ENCODE measurements around the gene MTX1. TPM values are rescaled to one million over a fixed set of nuclear protein-coding genes. Genes with fewer than 3 reads are reported as not detected.
"Not testable (repeated sequence)": the region's sequence is repeated elsewhere in the genome, so short reads cannot be mapped to it uniquely, and the experiment has no call there.

The MTX1 gene
- total RNA-seq, 2 donors from 2014 or later, result 47.3 to 63.2 TPM

DNA sequence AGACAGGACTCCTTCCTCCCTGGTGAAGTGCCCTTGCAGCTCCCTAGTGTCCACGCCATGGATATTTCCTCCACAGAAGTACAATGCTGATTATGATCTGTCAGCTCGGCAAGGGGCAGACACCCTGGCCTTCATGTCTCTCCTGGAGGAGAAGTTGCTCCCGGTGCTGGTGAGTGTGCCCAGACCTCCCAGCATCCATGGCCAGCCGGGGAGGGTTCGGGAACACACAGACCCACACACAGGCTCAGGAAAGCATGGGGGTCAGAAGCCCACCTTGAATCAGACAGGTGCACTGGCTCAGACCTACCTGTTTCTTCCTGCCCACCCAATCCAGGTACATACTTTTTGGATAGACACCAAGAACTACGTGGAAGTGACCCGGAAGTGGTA is 3.6 kb downstream of the MTX1 start:
- not testable (repeated sequence) for H3K36me3 ChIP-seq (ENCODE audit: control insufficient read depth, insufficient read depth, low read length); H3K27ac ChIP-seq (ENCODE audit: low read depth, low read length); H3K9ac ChIP-seq (ENCODE audit: extremely low read depth, low read length, poor library complexity, severe bottlenecking); H3K9me3 ChIP-seq (ENCODE audit: control insufficient read depth, low read length); H3K27me3 Mint-ChIP-seq (ENCODE audit: insufficient read depth); H3K4me1 ChIP-seq (ENCODE audit: control insufficient read depth, insufficient read depth, low read length); H3K36me3 Mint-ChIP-seq (ENCODE audit: low read depth); H3K27ac Mint-ChIP-seq; H3K27me3 ChIP-seq (ENCODE audit: control insufficient read depth, insufficient read depth, low read length, poor library complexity, severe bottlenecking); H3K4me3 ChIP-seq (ENCODE audit: low read length); H3K9me3 Mint-ChIP-seq; DNase-seq; H3K4me3 Mint-ChIP-seq
- peaks cover 21% of the 10 kb centered on the region for H3K4me1 Mint-ChIP-seq
- WGBS, 2 experiments (ENCODE audit: insufficient coverage in 1 of 2, insufficient read length in 1 of 2), result 95% methylated on average over 5 of the region's 7 CpGs; no CpG with 5 or more reads in 1 of the 2 experiments

DNA sequence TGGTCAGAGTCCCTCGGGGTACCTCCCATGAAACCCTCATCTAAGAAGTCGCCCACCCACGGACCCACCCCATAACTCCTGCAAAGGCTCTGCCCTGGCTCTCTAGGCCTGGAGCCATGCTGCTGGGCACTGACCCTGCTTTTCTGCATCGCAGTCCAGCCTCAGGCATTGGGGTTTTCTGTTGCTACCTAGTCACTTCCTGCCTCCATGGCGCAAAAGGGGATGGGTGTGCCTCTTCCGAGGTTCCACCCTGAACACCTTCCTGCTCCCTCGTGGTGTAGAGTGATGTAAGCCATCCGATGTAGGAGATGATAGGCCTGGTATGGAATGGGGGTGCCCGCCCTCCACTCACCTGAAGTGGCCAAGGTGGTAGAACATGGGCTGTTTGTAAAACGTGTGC is 6.2 kb downstream of the MTX1 start:
- H3K27me3 ChIP-seq (ENCODE audit: control insufficient read depth, insufficient read depth, low read length, poor library complexity, severe bottlenecking); H3K27ac ChIP-seq (ENCODE audit: low read depth, low read length); H3K9me3 ChIP-seq (ENCODE audit: control insufficient read depth, low read length); H3K36me3 ChIP-seq (ENCODE audit: control insufficient read depth, insufficient read depth, low read length); H3K9ac ChIP-seq (ENCODE audit: extremely low read depth, low read length, poor library complexity, severe bottlenecking); H3K27me3 Mint-ChIP-seq (ENCODE audit: insufficient read depth); H3K4me1 ChIP-seq (ENCODE audit: control insufficient read depth, insufficient read depth, low read length); DNase-seq; H3K4me1 Mint-ChIP-seq; H3K36me3 Mint-ChIP-seq (ENCODE audit: low read depth); H3K4me3 Mint-ChIP-seq; H3K9me3 Mint-ChIP-seq; H3K4me3 ChIP-seq (ENCODE audit: low read length); H3K27ac Mint-ChIP-seq: not testable (repeated sequence)
- 95% methylated on average over 3 of the region's 10 CpGs; no CpG with 5 or more reads in 1 of the 2 experiments for WGBS, 2 experiments (ENCODE audit: insufficient coverage in 1 of 2, insufficient read length in 1 of 2)

DNA sequence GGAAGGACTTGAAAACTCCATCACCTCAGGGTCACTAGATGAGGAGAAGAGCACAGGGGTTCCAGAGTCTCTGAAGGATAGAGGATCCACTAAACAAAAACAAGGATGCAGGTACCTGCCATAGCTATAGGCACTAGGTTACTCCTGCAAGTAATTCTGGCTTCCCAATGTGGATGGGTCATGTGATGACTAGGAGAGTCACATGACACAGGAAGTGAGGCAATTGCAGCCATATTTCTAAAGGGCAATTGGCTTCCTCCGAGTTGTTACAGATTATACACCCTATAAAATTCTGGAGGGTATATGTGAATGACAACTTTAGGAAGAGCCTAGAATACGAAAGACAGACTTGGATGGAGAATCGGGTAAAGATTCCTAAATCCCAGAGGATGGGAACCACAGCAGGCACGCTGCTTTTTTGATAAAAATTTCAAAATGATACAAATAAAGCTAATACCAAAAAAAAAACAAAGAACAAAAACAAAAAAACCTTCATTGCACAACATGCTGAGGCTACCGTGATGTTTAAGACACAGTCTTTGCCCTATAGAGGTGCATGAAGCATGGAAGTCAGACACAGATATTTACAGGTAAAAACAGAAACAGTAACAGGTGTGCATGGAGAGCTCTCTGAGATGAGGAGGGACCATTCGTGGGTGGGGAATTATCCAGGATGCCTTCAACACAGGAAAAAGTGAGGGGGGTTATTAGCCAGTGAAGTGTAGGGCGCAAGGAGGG is 10.5 kb downstream of the MTX1 start:
- H3K4me3 Mint-ChIP-seq, result peak overlapping the region; percentile 39
- no peaks in the 10 kb centered on the region for H3K9me3 Mint-ChIP-seq
- Histone ChIP-seq H3K9me3 (ENCODE audit: control insufficient read depth, low read length) (no peaks in the 10 kb centered on the region), H3K36me3 (ENCODE audit: control insufficient read depth, insufficient read depth, low read length) (no peaks in the 10 kb centered on the region), H3K27me3 (ENCODE audit: control insufficient read depth, insufficient read depth, low read length, poor library complexity, severe bottlenecking) (no peaks in the 10 kb centered on the region), H3K27ac (ENCODE audit: low read depth, low read length) (no peak overlapping the region), H3K9ac (ENCODE audit: extremely low read depth, low read length, poor library complexity, severe bottlenecking) (no peak overlapping the region), H3K4me3 (ENCODE audit: low read length) (peak overlapping the region; percentile 51), H3K4me1 (ENCODE audit: control insufficient read depth, insufficient read depth, low read length) (no peaks in the 10 kb centered on the region)
- WGBS, 2 experiments (ENCODE audit: insufficient coverage in 1 of 2, insufficient read length in 1 of 2), result 69% methylated on average over 7 of the region's 7 CpGs; no CpG with 5 or more reads in 1 of the 2 experiments
- no peaks in the 10 kb centered on the region for H3K27me3 Mint-ChIP-seq (ENCODE audit: insufficient read depth)
- peaks cover 5% of the 10 kb centered on the region for H3K36me3 Mint-ChIP-seq (ENCODE audit: low read depth)
- peak overlapping the region; percentile 83 for H3K27ac Mint-ChIP-seq
- peak; percentile 84 for DNase-seq
- TF ChIP-seq, protein P1, sequence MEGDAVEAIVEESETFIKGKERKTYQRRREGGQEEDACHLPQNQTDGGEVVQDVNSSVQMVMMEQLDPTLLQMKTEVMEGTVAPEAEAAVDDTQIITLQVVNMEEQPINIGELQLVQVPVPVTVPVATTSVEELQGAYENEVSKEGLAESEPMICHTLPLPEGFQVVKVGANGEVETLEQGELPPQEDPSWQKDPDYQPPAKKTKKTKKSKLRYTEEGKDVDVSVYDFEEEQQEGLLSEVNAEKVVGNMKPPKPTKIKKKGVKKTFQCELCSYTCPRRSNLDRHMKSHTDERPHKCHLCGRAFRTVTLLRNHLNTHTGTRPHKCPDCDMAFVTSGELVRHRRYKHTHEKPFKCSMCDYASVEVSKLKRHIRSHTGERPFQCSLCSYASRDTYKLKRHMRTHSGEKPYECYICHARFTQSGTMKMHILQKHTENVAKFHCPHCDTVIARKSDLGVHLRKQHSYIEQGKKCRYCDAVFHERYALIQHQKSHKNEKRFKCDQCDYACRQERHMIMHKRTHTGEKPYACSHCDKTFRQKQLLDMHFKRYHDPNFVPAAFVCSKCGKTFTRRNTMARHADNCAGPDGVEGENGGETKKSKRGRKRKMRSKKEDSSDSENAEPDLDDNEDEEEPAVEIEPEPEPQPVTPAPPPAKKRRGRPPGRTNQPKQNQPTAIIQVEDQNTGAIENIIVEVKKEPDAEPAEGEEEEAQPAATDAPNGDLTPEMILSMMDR (conservative IDR thresholded peaks at IDR 0.05), result no peak
- peaks cover 3% of the 10 kb centered on the region for H3K4me1 Mint-ChIP-seq

- Histone ChIP-seq H3K4me1 (ENCODE audit: control insufficient read depth, insufficient read depth, low read length) (no peaks in the 10 kb centered on the region), H3K4me3 (ENCODE audit: low read length) (no peak overlapping the region), H3K27me3 (ENCODE audit: control insufficient read depth, insufficient read depth, low read length, poor library complexity, severe bottlenecking) (no peaks in the 10 kb centered on the region), H3K9me3 (ENCODE audit: control insufficient read depth, low read length) (no peaks in the 10 kb centered on the region), H3K27ac (ENCODE audit: low read depth, low read length) (no peak overlapping the region), H3K9ac (ENCODE audit: extremely low read depth, low read length, poor library complexity, severe bottlenecking) (no peak overlapping the region), H3K36me3 (ENCODE audit: control insufficient read depth, insufficient read depth, low read length) (no peaks in the 10 kb centered on the region)
- Mint-ChIP-seq H3K27me3 (ENCODE audit: insufficient read depth) (no peaks in the 10 kb centered on the region), H3K4me1 (peaks cover 3% of the 10 kb centered on the region), H3K4me3 (peak overlapping the region; percentile 14), H3K9me3 (no peaks in the 10 kb centered on the region), H3K36me3 (ENCODE audit: low read depth) (peaks cover 5% of the 10 kb centered on the region), H3K27ac (peak overlapping the region; percentile 83)
- TF ChIP-seq, protein P1 (conservative IDR thresholded peaks at IDR 0.05), result no peak
- WGBS, 2 experiments (ENCODE audit: insufficient coverage in 1 of 2, insufficient read length in 1 of 2), result 50 to 63% methylated on average over 1 of the region's 1 CpG
- DNase-seq, result peak; percentile 74
Measured at GRCh38 chr1:155219592-155220031, 11.1 kb downstream of the MTX1 start.

DNA sequence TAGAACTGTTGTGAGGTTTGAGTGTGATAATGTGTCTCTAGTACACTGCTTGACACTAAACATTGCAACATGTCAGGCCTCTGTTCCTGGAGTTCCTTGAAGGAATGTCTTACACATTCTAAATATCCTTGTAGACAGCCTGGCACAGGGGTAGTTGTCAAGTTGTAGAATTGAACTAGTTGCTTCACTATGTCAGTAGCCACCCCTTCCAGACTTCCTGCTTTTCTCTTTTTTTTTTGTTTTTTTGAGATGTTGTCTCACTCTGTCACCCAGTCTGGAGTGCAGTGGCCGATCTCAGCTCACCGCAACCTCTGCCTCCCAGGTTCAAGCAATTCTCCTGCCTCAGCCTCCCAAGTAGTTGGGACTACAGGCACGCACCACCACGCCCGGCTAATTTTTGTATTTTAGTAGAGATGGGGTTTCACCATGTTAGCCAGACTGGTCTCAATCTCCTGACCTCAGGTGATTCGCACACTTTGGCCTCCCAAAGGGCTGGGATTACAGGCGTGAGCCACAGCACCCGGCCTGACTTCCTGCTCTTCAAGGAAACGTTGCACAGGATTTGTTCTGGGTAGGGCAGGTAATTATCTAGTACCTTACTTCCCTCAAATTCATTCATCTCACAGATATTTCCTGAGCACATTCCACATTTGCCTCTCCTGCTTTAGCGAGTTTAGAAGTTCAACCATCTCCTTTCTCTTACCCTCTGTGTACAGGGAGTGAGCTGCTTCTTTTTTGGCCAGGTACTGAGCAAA is 11.9 kb downstream of the MTX1 start:
- 92 to 98% methylated on average over 5 to 10 of the region's 10 CpGs for WGBS, 2 experiments (ENCODE audit: insufficient coverage in 1 of 2, insufficient read length in 1 of 2)
- H3K27ac ChIP-seq (ENCODE audit: low read depth, low read length); H3K4me3 Mint-ChIP-seq; H3K36me3 ChIP-seq (ENCODE audit: control insufficient read depth, insufficient read depth, low read length); H3K27ac Mint-ChIP-seq; H3K9me3 ChIP-seq (ENCODE audit: control insufficient read depth, low read length); H3K9me3 Mint-ChIP-seq; H3K36me3 Mint-ChIP-seq (ENCODE audit: low read depth); H3K27me3 ChIP-seq (ENCODE audit: control insufficient read depth, insufficient read depth, low read length, poor library complexity, severe bottlenecking); H3K9ac ChIP-seq (ENCODE audit: extremely low read depth, low read length, poor library complexity, severe bottlenecking); H3K4me3 ChIP-seq (ENCODE audit: low read length); H3K4me1 Mint-ChIP-seq; H3K4me1 ChIP-seq (ENCODE audit: control insufficient read depth, insufficient read depth, low read length); DNase-seq; H3K27me3 Mint-ChIP-seq (ENCODE audit: insufficient read depth): not testable (repeated sequence)

All from endodermal cell (in vitro differentiated cells).